ENCODE measurements around the gene RNF41.

The RNF41 gene

DNA sequence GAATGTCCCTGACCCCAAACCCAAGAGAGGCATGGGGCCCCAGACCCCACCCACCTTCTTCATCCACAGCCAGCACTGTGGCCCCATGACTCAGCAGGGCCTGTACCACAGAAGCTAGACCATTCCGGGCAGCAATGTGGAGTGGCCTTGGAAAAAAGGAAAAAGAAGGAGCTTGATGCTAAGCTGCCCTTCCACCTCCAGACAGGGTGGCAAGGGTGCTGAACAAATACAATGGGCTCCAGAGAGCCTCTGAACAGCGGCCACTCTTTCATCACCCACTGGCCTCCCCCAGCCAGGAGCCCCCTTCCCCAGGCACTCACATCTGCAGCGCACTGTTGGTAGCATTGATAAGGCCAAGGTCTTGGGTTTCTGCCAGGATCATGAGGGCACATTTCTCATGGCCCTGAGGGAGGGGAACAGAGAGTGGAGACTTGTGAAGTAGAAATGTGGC lies 22.0 kb upstream of the RNF41 start:
- H3K4me3 ChIP-seq (ENCODE audit: low read depth, low read length) = no peak overlapping the region
- TF ChIP-seq, protein P1, sequence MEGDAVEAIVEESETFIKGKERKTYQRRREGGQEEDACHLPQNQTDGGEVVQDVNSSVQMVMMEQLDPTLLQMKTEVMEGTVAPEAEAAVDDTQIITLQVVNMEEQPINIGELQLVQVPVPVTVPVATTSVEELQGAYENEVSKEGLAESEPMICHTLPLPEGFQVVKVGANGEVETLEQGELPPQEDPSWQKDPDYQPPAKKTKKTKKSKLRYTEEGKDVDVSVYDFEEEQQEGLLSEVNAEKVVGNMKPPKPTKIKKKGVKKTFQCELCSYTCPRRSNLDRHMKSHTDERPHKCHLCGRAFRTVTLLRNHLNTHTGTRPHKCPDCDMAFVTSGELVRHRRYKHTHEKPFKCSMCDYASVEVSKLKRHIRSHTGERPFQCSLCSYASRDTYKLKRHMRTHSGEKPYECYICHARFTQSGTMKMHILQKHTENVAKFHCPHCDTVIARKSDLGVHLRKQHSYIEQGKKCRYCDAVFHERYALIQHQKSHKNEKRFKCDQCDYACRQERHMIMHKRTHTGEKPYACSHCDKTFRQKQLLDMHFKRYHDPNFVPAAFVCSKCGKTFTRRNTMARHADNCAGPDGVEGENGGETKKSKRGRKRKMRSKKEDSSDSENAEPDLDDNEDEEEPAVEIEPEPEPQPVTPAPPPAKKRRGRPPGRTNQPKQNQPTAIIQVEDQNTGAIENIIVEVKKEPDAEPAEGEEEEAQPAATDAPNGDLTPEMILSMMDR (IDR thresholded peaks at IDR 0.05; ENCODE audit: borderline replicate concordance, insufficient read depth, low read depth, low read length) = no peak

DNA sequence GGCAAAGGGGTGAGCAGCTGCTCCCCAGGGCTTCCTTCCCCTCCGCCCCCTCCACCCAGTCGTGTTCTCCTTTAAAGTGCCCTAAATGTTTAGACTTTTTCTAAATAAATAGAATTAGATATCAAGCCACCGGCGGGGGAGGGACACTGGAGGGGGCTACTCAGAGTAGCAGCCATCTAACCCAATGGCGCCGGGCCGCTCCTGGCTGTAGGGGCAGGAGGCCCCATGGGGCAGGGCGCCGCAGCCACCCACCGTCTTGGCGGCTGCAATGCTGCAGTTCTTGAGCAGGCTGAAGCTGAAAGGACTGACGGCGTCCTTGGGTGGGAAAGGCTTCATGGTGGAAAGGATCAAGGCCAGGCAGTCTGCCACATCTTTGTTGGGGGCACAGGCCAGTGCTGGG lies 21.3 kb upstream of the RNF41 start:
- TF ChIP-seq, protein P1 (IDR thresholded peaks at IDR 0.05; ENCODE audit: borderline replicate concordance, insufficient read depth, low read depth, low read length) = no peak
- no peak overlapping the region for H3K4me3 ChIP-seq (ENCODE audit: low read depth, low read length)

DNA sequence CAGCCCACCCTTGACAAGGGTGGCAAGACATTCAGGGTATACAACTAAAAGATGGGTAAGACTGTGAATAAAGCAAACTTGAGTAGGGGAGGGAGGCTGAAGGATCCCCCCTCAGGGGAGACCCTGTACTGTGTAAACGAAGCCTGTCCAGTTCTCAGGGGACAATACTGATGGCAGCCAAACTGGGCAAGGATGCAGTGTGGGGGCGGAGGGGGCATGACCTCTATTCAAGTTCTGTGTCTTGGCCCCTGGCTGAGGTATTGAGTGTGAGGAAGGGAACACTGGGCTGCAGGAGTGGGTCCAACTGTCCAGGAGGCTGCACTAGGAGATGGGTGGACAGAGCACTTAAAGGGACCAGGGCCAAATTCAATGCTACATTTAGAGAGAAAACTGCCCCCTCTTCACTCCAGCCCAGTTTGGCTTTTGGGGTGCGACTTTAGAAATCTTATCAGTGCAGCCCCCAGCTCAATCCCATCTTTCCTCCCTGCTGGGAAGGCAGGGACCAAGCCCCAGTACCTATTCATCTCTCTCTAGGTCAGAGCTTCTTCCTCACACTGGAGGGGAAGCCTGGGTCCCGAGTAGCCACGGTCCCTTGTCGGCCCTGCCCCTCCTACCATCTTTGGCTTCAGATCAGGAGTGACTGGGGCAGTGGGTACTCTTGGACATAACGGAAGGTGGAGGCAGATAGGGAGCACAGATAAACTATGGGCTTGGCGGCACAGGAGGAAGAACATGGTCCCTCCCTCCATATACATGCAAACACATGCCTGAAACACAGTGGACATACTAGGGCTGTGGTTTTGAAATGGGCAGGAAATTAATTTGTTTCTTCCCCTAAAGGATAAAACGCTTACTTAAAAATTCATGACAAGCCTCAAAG lies 19.9 kb upstream of the RNF41 start:
- TF ChIP-seq, protein P1 (IDR thresholded peaks at IDR 0.05; ENCODE audit: borderline replicate concordance, insufficient read depth, low read depth, low read length) = no peak
- no peak overlapping the region for H3K4me3 ChIP-seq (ENCODE audit: low read depth, low read length)

DNA sequence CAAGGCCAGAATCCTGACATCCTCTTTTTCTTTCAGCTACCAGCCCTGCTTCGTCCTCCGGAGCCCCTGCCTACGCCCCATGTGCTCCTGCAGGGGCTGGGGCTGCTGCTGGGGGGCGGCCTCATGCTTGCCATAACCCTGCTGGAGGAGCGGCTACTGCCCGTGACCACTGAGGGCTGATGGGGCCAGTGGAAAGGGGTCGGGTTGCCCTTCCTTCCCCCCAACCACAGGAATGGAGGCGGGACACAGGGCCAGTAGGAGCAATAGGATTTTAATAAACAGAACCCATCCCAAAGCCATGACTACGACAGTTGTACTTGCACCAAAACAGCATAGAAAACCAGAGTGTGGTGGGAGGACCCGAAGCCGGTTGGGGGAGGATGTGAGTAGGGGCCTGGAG lies 15.8 kb upstream of the RNF41 start:
- no peak overlapping the region for H3K4me3 ChIP-seq (ENCODE audit: low read depth, low read length)
- TF ChIP-seq, protein P1 (IDR thresholded peaks at IDR 0.05; ENCODE audit: borderline replicate concordance, insufficient read depth, low read depth, low read length) = no peak

DNA sequence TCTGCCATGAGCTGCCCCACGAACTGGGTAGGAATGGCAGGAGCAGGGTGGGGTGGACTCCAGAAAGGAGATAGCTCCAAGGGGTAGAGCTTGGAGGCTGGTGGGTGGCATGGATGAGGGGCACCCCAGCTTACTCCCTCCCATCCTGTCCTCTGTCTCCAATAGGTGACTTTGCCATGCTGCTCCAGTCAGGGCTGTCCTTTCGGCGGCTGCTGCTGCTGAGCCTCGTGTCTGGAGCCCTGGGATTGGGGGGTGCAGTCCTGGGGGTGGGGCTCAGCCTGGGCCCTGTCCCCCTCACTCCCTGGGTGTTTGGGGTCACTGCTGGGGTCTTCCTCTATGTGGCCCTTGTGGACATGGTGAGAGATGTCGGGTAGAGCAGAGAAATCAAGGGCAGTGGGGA lies 15.3 kb upstream of the RNF41 start:
- H3K4me3 ChIP-seq (ENCODE audit: low read depth, low read length) = no peak overlapping the region
- TF ChIP-seq, protein P1 (IDR thresholded peaks at IDR 0.05; ENCODE audit: borderline replicate concordance, insufficient read depth, low read depth, low read length) = no peak

DNA sequence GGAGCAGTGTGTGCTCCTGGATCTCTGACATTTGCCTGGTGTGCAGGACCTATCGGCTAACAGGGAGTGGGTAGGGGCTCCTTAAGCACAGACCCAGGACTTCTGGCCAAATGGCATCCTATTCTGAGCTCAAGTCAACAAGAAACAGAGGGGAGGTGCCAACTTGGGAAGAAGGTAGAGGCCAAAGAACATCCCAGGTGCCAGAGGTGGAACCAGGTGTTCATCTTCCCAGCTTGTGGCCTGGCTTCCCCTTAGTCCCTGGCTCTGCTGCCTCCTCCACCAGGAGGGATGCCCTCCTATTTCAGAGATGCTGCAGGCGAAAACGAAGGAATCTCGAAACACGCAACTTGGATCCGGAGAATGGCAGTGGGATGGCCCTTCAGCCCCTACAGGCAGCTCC lies 14.4 kb upstream of the RNF41 start:
- TF ChIP-seq, protein P1 (IDR thresholded peaks at IDR 0.05; ENCODE audit: borderline replicate concordance, insufficient read depth, low read depth, low read length) = no peak
- no peak overlapping the region for H3K4me3 ChIP-seq (ENCODE audit: low read depth, low read length)

All from GM12875 (cell line).